ENCODE data around the gene BTBD9.

The BTBD9 gene

DNA sequence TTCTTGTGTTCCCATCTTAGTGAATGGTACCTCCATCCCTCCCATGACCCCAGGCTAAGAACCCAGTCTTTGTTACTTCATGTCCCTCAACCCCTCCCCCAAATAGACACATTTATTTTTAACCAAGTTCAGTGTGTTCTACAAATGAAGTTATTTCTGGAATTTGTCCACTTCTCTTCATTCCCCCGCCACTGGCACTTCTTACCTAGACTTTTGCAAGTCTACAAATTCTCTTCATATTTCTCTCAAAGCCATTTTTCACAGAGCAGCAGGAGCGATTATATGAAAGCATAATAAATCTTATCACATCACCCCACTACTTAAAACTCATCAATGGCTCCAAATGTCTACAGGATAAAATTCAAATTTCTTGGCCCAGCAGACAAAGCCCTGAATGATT is 131.4 kb downstream of the BTBD9 start:
- no peak for FAIRE-seq

DNA sequence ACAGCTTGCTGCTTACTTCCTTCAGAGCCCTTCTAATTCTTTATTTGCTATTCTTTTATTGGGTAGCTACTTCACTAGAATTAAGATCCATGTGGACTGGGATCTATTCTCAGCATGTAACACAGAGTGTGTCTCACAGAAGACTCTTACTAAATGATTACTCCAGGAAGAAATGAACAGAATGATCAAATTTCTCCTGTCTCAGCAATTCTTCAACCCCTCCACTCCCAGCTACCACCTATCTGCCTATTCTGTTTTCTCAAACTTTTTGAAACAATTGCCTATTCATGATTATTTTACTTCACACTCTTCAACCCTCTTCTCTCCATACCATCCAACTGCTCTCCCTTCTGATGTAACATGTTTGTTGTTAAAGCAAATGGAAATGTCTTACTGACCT is 132.6 kb downstream of the BTBD9 start:
- DNase-seq (ENCODE audit: low spot score) (no peak), FAIRE-seq (no peak)

More for the DNA sequence above, 131.4 kb downstream of the BTBD9 start:
- DNase-seq (ENCODE audit: low spot score): no peak

DNA sequence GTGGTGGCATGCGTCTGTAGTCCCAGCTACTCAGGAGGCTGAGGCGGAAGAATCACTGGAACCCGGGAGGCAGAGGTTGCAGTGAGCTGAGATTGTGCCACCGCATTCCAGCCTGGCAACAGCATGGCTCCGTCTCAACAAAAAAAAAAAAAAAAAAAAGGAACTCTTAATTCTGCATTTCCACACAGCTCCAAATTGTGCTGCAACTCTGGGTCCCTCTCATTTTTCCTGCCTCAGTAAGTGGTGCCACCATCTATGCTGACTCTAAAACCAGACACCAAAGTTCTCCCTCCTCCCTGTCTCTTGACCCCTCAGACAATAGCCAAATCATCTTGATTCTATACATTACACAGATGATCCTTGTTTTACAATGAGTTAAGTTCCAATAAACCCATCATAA is 133.9 kb downstream of the BTBD9 start:
- DNase-seq (ENCODE audit: low spot score): no peak
- no peak for FAIRE-seq

DNA sequence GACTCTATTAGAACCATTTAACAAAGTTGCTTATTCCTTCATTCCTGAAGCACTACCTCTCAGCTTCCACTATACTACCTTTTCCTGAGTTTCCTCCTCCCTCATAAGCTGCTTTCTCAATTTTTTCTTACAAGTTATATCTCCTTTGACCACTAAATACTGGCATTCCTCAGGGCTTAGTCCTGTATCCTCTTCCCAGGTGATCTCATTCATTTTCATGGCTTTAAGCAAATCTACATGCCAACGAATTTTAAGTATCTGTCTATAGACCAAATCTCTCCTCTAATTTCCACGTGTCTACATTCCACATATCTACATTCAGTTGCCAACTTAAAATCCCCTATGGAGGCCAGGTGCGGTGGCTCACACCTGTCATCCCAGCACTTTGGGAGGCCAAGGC is 134.7 kb downstream of the BTBD9 start:
- DNase-seq (ENCODE audit: low spot score): no peak
- FAIRE-seq: no peak

DNA sequence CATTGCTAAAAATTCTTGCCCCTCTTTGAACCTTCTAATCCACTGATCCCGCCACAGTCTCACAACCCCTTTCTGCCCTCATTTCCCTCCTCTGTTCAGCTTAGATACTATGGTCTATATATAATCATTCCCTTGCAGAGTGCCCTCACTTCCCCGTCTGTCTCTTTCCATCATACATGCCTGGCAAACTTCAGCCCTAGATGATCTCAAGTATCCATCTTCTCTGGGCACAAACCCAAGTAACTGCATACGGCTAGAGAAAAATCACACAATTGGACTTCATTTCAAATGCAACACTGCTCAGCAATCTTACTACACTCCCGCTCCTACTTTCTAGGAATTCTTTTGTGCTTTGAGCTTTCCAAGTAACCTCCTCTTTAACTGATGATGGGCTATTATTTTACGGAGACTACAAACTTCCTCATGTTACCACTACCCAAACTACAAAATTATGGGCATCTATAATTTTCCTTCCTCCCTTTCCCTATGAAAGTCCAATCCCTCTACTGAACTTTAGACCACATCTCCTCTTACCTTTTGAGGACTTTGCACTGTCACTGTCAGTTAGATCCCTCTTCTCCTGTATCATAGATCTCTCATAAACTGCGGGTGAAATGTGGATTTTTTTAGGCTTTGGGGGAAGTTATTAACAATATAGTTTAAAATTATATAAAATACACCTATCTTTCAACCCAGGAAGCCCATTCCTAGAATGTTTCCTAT is 135.6 kb downstream of the BTBD9 start:
- no peak for DNase-seq (ENCODE audit: low spot score)
- FAIRE-seq: no peak

DNA sequence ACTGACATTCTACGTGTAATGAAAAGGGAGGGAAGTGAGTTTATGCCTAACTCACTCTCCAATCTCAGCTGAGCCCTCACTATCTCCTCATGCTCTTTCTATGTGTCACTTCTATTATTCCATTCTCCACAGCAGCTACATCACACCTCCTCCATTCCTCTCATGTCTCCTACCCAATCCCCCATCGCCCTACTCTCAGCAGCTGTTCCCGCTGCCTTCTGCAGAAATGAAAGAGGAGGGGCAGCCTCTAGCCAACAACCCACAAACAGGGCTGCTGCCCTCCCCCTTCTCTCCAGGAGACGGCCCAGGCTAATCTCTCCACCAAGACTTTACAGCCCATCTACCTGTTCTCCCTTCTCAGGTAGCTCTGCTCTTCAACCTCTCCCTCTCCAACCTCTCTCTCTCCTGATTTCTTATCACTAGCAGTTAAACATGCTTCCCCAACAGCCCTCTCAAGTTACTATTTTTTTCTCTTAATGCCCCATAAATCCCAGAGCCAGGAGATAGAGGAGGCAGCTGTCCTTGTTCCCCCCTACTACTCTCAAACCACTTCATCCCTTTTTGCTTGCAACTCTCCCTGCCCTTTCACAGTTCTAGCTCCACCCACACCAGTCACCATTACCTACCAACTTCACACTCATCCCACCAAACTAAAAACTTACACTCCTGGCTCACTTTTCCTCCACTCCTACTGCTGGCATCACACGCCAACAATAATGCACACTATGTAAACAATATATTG is 136.5 kb downstream of the BTBD9 start:
- no peak for DNase-seq (ENCODE audit: low spot score)

DNA sequence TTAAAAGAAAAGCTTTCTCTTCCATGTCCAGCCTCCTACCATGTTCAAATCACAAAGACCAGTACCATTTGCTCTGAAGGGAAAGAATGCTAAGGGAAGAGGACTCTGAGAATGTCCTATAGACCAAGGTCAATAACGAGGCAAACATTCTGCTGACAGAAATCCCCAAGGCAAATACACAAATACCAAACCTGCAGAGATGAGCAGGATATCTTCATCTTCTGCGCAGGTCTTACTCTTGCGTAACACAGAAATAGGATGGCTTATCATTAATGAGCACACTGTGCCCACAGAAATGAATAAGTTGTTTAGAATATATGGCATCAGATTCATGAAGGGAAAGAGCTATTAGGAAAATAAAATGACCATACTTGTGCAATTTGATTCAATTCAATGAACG is 137.3 kb downstream of the BTBD9 start:
- FAIRE-seq: no peak
- no peak for DNase-seq (ENCODE audit: low spot score)

More for the DNA sequence above, 136.5 kb downstream of the BTBD9 start:
- peak; percentile 46 for FAIRE-seq

DNA sequence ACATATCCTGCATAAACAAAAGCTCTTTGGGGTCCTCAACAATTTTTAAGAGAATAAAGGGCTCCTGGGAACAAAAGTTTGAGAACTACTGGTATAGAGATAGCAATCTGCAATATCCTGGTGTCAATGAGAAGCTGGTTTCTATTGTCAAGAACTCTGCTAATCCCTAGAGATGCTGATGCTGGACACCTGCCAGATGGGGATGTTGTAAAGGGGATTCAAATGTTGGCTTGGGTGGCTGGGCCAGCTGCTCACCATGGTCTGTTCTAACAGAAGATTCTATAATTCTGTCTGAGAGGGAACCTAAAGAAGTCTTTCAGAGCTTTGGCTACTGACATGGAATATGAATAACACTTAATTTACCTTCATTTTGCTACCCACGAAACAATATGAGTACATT is 137.8 kb downstream of the BTBD9 start:
- DNase-seq (ENCODE audit: low spot score) (no peak), FAIRE-seq (no peak)

DNA sequence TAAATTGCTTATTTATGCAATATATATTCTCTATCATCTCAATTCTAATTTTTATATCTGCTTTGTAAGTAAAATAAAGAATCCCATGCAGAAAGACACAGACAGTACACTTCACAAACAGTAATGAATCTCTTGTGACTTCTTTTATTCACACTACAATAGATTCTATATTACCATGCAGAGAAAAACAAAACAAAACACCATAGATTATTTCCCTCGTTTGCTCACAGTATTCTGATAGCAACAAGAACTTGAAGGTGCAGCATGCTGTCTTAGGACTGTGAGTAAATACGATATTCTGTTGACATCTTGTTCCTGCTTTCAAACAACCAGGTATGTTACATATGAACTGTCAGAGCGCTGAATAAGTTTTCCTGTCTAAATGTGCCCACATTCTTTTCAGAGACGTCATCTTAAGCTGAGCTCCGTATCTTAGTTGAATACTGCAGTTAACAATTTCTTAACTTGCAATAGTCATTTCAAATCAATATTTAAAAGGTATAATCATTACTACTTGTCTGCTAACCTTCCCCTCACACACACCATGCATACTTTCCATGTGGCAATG is 140.1 kb downstream of the BTBD9 start:
- FAIRE-seq (no peak), DNase-seq (ENCODE audit: low spot score) (no peak)

DNA sequence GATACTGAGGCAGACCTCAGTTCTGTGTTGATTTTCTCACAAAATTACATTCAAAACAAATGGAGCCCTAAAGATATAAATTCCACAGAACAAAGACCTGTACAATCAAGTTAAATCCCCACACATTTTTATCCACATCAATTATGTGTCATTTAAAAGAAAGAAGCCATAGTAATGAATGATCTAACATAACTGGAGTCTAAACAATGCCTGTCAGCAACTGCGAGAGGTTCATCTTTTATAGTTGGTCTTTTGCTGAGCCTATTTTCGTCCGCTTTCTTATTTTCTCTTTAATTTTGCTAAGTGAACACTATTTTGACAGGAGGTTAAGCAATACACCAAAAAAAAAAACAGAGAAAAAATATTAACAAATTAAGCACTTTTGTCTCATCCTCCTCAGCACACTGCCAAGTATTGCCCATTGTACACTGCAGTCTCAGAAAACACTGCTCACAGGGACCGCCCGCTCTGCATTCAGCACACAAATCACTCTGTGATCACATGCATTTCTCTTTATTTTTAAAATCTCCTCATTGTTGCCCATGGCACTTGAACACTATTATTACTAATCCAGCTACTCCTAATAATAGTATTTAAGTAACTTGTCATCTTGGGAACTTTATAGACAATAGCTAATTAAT is 140.8 kb downstream of the BTBD9 start:
- DNase-seq (ENCODE audit: low spot score): no peak
- FAIRE-seq: no peak

DNA sequence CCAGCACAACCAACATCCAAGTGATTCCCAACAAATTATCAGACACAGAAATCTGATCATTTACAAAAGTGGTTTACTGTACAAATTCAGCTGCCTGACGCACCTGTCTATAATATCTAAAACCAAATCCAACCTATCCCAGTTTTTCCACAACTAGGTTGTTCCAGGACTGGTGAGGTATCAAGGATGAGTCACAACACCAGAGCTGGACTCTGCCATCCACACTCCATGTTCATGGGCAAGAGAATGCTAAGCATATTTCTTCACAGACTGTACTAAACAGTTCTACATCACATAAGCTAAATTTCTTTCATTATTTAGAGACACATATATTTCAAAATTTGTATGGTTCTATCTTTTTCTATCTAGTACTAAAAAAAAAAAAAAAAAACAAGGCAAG is 141.6 kb downstream of the BTBD9 start:
- DNase-seq (ENCODE audit: low spot score) (peak; percentile 23), FAIRE-seq (no peak)

DNA sequence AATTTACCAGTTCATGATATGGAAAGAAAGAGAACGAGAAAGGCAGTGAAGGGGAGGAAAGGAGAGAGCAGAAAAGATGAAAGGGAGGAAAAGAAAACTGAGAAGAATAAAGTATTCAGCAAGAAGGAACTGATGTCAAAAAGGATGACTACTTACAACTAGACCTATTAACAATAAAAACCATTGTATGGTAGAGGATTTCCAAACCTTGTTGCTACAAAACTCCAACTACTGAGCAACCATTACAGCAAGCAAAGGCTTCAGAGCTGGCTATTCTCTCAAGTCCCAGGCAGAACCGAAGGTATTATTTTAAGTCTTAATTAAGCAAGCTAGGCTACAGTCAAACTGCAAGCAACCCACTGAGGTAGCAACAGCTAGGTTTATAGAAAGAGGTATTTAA is 142.2 kb downstream of the BTBD9 start:
- FAIRE-seq: no peak
- no peak for DNase-seq (ENCODE audit: low spot score)

DNA sequence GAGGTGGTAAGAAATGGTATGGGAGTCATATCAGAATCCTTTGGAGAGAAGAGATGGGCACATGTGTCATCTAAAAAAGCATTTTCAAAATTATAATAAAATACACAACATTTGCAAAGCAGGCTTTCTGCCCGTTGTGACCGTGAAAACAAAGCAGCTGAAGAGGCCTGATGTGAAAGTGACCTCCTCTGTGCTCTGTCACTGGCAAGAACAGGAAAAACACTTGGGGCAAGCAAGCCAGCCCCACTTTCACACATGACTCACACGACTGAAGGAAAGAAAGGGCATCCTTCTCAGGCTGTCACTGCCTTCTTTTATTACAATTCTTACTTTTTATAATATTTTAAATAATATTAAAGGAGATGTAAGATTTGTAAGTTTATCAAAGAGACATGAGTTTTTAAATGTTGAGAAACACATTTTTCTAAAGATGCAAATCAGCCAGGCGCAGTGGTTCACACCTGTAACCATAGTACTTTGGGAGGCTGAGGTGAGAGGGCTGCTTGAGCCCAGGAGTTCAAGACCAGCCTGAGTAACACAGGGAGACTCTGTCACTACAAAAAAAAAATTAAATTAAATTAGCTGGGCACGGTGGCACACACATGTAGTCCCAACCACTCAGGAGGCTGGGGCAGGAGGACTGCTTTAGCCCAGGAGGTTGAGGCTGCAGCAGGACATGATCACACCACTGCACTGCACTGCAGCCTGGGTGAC is 143.7 kb downstream of the BTBD9 start:
- FAIRE-seq (no peak), DNase-seq (ENCODE audit: low spot score) (no peak)

DNA sequence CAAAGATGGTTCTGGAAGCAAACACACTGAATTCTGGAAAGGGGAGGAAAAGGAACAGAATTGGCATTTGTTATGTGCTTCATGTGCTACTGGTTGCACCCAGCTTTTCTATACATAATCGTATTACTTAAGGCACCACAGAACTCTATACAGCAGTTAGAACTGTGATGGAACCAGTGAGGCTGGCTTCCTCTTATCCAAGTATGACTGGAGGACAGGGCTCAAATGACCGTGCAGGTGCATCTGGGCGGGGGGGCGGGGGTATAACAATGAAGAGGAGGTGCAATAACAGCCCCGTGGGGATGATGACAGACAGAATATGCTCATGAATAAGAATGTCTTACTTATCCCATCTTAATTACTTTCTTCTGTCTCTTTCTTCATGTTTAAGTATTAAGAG is 144.2 kb downstream of the BTBD9 start:
- FAIRE-seq (no peak), DNase-seq (ENCODE audit: low spot score) (no peak)

DNA sequence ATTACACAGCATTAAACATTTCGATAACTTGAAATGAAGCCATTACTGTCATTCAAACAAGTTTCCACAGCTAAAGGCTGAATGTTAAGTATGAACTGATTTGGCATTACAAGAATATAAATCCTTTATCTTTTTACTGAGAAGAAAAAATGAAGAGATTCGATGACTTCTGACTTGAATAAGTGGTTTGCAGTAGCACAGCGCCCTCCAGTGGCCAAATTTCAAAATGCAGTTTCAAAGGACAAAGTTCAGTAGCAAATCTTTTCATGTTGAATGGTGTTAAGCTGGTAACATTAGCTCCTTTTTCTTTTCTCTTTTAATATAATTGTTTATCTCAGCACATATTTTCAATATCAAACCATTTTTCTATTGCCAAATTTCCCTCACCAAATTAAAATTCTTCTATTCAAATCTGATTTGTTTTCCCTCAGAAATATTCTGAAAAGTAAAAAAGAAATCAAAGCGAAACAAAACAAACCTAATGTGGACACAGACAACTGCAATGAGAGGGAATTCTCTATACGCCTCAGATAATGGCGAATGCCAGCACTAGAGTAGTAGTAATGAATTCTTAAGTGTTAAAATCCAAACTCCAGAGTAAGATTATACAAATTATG is 145.7 kb downstream of the BTBD9 start:
- peak; percentile 27 for DNase-seq (ENCODE audit: low spot score)
- FAIRE-seq: no peak

DNA sequence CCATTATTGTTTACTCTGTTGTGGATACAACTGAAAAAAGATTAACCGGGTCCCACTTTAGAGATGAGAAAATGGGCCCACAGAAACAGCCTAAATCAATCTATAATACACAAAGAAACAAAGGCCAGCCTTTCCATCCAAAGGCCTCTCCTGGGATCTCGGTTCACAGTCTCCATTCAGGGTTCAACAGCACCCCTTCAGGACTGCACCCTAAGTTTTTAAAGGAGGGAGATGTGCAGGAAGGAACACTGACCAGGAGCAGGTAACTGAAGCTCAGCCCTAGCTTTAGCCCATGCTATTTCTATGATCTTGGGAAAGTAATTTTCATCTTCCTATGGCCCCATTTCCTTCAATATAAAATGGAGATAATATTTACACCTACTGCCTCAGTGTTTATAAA is 147.7 kb downstream of the BTBD9 start:
- FAIRE-seq: no peak
- no peak for DNase-seq (ENCODE audit: low spot score)

DNA sequence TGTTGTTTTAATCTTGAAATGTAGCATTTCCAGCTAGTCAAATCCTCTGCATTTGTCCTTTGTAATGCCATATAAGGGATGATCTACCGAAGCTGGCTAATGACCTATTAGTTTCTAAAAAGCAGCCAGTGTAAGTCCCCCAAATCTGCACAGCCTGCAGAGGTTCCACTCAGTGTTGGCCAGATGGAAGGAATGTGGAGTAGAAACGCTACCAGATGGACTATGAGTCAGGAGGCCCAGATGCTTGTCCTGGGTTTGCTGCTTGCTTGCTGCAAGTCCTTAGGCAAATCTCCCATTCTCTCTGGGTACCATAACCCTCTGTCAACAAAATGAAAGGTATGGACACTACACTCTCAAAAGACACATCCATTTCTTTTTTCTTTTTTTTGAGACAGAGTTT is 149.8 kb downstream of the BTBD9 start:
- FAIRE-seq (no peak), DNase-seq (ENCODE audit: low spot score) (no peak)

DNA sequence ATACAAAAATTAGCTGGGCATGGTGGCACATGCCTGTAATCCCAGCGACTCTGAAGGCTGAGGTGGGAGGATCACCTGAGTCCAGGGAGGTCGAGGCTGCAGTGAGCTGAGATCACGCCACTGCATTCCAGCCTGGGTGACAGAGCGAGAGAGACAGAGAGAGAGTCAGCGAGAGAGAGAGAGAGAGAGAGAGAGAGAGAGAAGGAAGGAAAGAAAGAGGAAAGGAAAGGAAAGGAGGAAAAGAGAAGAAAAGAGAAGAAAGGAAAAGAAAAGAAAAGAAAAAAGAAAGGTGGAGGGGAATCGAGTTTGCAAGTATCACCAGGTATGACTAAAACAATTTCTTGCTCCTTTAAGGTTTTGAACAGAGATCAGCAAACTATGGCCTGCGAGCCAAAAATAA is 152.3 kb downstream of the BTBD9 start:
- FAIRE-seq: no peak
- DNase-seq (ENCODE audit: low spot score): no peak

DNA sequence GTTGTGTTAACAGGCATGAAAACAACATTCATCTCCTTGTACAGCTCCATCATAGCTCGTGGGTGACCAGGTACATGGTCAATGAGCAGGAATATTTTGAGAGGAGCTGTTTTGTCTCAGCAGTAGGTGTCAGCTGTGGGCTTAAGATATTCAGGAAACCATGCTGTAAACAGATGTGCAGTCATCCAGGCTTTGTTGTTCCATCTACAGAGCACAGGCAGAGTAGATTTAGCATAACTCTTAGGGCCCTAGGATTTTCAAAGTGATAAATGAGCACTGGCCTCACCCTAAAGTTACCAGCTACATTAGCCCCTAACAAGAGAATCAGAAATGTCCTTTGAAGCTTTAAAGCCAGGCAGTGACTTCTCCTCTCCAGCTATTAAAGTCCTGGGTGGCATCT is 154.2 kb downstream of the BTBD9 start:
- DNase-seq (ENCODE audit: low spot score) (no peak), FAIRE-seq (no peak)

DNA sequence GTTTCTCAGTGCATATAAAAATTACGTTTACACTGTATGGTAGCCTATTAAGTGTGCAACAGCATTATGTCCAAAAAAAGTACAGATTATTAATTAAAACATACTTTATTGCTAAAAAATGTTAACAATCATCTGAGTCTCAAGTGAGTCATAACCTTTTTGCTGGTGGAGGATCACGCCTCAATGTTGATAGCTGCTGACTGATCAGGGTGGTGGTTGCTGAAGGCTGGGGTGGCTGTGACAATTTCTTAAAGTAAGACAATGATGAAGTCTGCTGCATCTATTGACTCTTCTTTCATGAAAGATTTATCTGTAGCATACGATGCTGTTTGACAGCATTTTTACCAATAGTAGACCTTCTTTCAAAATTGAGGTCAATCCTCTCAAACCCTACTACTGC is 155.1 kb downstream of the BTBD9 start:
- no peak for DNase-seq (ENCODE audit: low spot score)
- FAIRE-seq: no peak

DNA sequence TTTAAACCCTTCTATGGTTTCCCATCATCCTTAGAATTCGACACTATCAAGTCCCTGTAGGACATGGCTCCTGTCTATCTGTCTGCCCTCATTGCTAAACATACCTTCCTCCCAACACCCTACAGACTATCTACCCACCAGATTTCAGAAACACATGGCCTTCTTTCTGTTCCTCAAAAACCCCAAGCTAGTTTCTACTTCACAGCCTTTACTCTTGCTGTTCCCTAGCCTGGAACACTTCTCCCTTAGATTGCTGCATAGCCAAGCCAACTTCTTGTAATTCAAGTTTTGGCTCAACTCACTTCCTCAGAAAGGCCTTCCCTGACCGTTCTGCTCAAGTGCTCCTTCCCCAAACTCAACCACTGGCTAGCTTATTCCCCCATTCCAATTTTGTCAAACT is 156.2 kb downstream of the BTBD9 start:
- DNase-seq (ENCODE audit: low spot score) (no peak), FAIRE-seq (no peak)

Data from urothelium cell line (cell line).